Spleen (tissue), 11 donors: ENCODE data around the gene TMEM132C. TPM values are rescaled to one million over a fixed set of nuclear protein-coding genes. Genes with fewer than 3 reads are reported as not detected.

Experiments used
- DNase-seq: peaks from one replicate; pipeline ENCODE4 v3.0.0-alpha.2; 2020
- H3K27ac ChIP-seq, 8 donors: fragments of 200-600 bp; sonication (generic) in 7 of 8; 1 replicate in 4 of 8; 2 replicates in 4 of 8; pipeline versions ENCODE4 v1.5.0 to v1.8.0; 2016 to 2021; ENCODE audit warnings: inconsistent platforms in 4 of 8, mild to moderate bottlenecking in 4 of 8, moderate library complexity in 1 of 8
- H3K27me3 ChIP-seq, 7 donors: fragments of 200-600 bp; sonication (generic) in 6 of 7; replicated peaks in 1 of 7; 1 replicate in 4 of 7; 2 replicates in 3 of 7; pipeline versions ENCODE4 v1.5.0 to v1.8.0; 2016 to 2021; ENCODE audit warnings: inconsistent platforms in 3 of 7, mild to moderate bottlenecking in 1 of 7
- H3K36me3 ChIP-seq, 6 donors: fragments of 200-600 bp; sonication (generic) in 5 of 6; 1 replicate in 4 of 6; 2 replicates in 2 of 6; pipeline versions ENCODE4 v1.5.0 to v1.8.0; 2016 to 2021; ENCODE audit warnings: inconsistent platforms in 2 of 6
- H3K4me1 ChIP-seq, 6 donors: fragments of 200-600 bp; sonication (generic) in 5 of 6; 1 replicate in 3 of 6; 2 replicates in 3 of 6; pipeline versions ENCODE4 v1.5.0 to v1.8.0; 2016 to 2021; ENCODE audit warnings: inconsistent platforms in 3 of 6
- H3K4me3 ChIP-seq, 8 donors: fragments of 200-600 bp; sonication (generic) in 7 of 8; 1 replicate in 4 of 8; 2 replicates in 4 of 8; pipeline versions ENCODE4 v1.5.0 to v1.8.0; 2016 to 2021; ENCODE audit warnings: inconsistent platforms in 4 of 8, mild to moderate bottlenecking in 4 of 8, moderate library complexity in 2 of 8
- H3K9me3 ChIP-seq, 8 donors: fragments of 200-600 bp; sonication (generic) in 7 of 8; 1 replicate in 4 of 8; 2 replicates in 4 of 8; pipeline versions ENCODE4 v1.5.0 to v1.8.0; 2016 to 2021; ENCODE audit warnings: inconsistent platforms in 4 of 8
- POLR2A ChIP-seq, 3 donors: fragments of 450-650 bp; IDR thresholded peaks; one replicate each; pipeline ENCODE4 v1.5.1; 2017; ENCODE audit warnings: antibody characterized with exemption in 3 of 3, mild to moderate bottlenecking in 1 of 3
- POLR2AphosphoS5 ChIP-seq, 3 donors: sonication (generic); formaldehyde crosslinking; IDR thresholded peaks; one replicate each; pipeline ENCODE4 v1.5.1; 2017; ENCODE audit warnings: antibody characterized with exemption in 3 of 3
- WGBS, 5 donors: extraction: QIAGEN DNeasy Blood & Tissue Kit in 3 of 5; methylation state at CpG; one replicate each; pipeline versions ENCODE4 v1.1.5 to v1.1.7; 2013 to 2018; 5-methylcytosine and 5-hydroxymethylcytosine counted together
- intact Hi-C: fragments of 100-400 bp; cut with DNase I; formaldehyde crosslinking; loops from one replicate; pipeline ENCODE4 v1.15.0; 2023; ENCODE audit warnings: low total_unique reads
- polyA plus RNA-seq, 3 donors: library from polyadenylated mRNA; stranded (reverse); fragments of 200-250 nt; gene quantifications; one replicate each; pipeline ENCODE4 v1.2.1, GENCODE V29; 2013
- total RNA-seq, 7 donors: library from RNA; depleted of rRNA in 3 of 7; stranded (reverse); fragments of >200 nt in 3 of 7; fragmentation: NEBNext Ultra II Directional in 4 of 7; extraction: Animal tissue kit (Norgen Biotek cat#: 25700) in 4 of 7; gene quantifications; one replicate each; pipeline versions ENCODE4 v1.1.0 to v1.2.1, GENCODE V29; 2016 to 2021
- TF ChIP-seq, protein P1 (sequence below), 11 experiments: fragments of 200-600 bp in 7 of 11; fragments of 450-650 bp in 4 of 11; sonication (generic) in 4 of 11; IDR thresholded peaks in 8 of 11; conservative IDR thresholded peaks in 3 of 11; 1 replicate in 7 of 11; 2 replicates in 4 of 11; pipeline versions ENCODE4 v1.4.0 to v1.8.0; 2016 to 2021; ENCODE audit warnings: antibody characterized with exemption in 11 of 11, inconsistent platforms in 4 of 11, mild to moderate bottlenecking in 1 of 11
- donor health status: healthy with polysubstance abuse.
- donor health status: DM: no; HTN: no; CAD: no; lungs with moderate emphysema.
- donor health status: DM: no; HTN: no; CAD: no.
- donor health status: Bipolar disorder and iron deficiency.
- donor health status: healthy.
- donor health status: DM: no; HTN: no; CAD: no.
- donor health status: DM: yes; HTN: yes; CAD: no.

TMEM132C gene
- total and polyA plus RNA-seq, 10 donors, result 0.08 to 0.83 (median 0.25) TPM; not detected in 4

GRCh38 chr12:128743916-128744315 lies 476.9 kb downstream of the TMEM132C start:
- peaks cover 0 to 17% (median 10%) of the 10 kb centered on the region in 8 donors for H3K9me3 ChIP-seq
- peak overlapping the region in 2 of 8 donors; percentile 55 to 57 for H3K27ac ChIP-seq
- H3K36me3 ChIP-seq, result no peaks in the 10 kb centered on the region
- no peak for DNase-seq
- H3K27me3 ChIP-seq, result peaks cover 0 to 39% (median 0%) of the 10 kb centered on the region in 7 donors
- H3K4me1 ChIP-seq, result peaks cover 0 to 16% (median 0%) of the 10 kb centered on the region in 6 donors
- no peak for TF ChIP-seq POLR2A (IDR thresholded peaks at IDR 0.05)
- TF ChIP-seq POLR2AphosphoS5 (IDR thresholded peaks at IDR 0.05), result no peak
- TF ChIP-seq, protein P1, sequence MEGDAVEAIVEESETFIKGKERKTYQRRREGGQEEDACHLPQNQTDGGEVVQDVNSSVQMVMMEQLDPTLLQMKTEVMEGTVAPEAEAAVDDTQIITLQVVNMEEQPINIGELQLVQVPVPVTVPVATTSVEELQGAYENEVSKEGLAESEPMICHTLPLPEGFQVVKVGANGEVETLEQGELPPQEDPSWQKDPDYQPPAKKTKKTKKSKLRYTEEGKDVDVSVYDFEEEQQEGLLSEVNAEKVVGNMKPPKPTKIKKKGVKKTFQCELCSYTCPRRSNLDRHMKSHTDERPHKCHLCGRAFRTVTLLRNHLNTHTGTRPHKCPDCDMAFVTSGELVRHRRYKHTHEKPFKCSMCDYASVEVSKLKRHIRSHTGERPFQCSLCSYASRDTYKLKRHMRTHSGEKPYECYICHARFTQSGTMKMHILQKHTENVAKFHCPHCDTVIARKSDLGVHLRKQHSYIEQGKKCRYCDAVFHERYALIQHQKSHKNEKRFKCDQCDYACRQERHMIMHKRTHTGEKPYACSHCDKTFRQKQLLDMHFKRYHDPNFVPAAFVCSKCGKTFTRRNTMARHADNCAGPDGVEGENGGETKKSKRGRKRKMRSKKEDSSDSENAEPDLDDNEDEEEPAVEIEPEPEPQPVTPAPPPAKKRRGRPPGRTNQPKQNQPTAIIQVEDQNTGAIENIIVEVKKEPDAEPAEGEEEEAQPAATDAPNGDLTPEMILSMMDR (IDR thresholded peaks at IDR 0.05 in 8 of 11, conservative IDR thresholded peaks at IDR 0.05 in 3 of 11), result no peak
- WGBS, 5 donors, result 57 to 69% (median 65%) methylated on average over 7 of the region's 7 CpGs
- intact Hi-C loops, result no loop called here
- H3K4me3 ChIP-seq, result no peak overlapping the region

DNA sequence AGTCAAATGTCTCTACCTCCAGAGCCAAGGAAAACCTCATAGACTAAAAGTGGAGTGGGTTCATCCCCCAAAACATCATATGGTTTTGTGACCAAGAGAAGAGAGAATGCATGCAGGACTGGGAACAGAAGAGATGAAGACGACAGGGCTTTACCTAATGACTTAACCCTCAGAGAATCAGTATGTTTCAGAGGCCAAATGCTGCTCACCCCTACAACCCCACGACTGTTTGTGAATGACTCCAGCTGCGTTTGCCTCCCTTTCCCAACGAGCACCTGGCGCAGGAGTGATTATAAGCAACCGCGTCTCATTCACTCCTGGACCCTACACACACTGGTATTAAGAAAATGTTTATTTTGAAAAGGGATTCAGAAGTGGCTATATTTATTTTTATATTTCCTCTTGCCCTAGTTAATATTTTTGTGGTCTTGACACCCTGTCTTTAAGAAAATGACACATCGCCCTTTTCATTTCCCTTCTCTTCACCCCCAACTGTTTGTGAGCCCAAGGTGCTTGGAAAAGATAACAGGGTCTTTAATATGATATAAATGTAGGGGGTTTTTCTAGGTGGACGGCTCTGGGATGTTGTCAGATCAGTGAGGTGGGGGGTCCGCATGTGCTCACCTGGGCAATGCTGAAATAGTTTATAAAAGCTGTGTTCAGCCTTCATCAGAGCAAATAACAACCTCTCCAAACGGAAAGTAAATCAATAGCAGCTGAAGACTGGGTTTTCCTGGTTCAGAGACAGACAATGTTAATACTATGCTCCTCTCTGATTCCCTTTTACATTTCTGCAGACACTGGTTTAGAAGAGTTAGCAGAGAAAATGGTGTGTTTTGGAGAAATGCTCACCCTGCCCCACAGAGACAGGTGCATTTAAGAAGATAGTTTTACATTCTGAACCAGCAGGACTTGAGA lies 479.1 kb downstream of the TMEM132C start:
- H3K4me3 ChIP-seq, result no peak overlapping the region
- WGBS, 5 donors, result 37 to 46% (median 42%) methylated on average over 11 of the region's 11 CpGs
- H3K4me1 ChIP-seq, result peaks cover 0 to 16% (median 0%) of the 10 kb centered on the region in 6 donors
- H3K27ac ChIP-seq, result peak overlapping the region in 3 of 8 donors; percentile 35 to 68 (median 55)
- no peak for DNase-seq
- H3K36me3 ChIP-seq, result no peaks in the 10 kb centered on the region
- H3K9me3 ChIP-seq, result no peaks in the 10 kb centered on the region
- peaks cover 0 to 39% (median 0%) of the 10 kb centered on the region in 7 donors for H3K27me3 ChIP-seq
- TF ChIP-seq, protein P1 (IDR thresholded peaks at IDR 0.05 in 8 of 11, conservative IDR thresholded peaks at IDR 0.05 in 3 of 11), result no peak
- TF ChIP-seq POLR2AphosphoS5 (IDR thresholded peaks at IDR 0.05) (no peak), POLR2A (IDR thresholded peaks at IDR 0.05) (no peak)
- intact Hi-C loops, result no loop called here

- Histone ChIP-seq H3K36me3 (no peaks in the 10 kb centered on the region), H3K27ac (peak overlapping the region in 3 of 8 donors; percentile 35 to 68 (median 55)), H3K9me3 (no peaks in the 10 kb centered on the region), H3K4me1 (peaks cover 0 to 16% (median 0%) of the 10 kb centered on the region in 6 donors), H3K4me3 (no peak overlapping the region), H3K27me3 (peaks cover 0 to 29% (median 0%) of the 10 kb centered on the region in 7 donors)
- DNase-seq, result no peak
- 42 to 66% (median 61%) methylated on average over 13 of the region's 13 CpGs for WGBS, 5 donors
- no peak for TF ChIP-seq POLR2A (IDR thresholded peaks at IDR 0.05)
- TF ChIP-seq, protein P1 (IDR thresholded peaks at IDR 0.05 in 8 of 11, conservative IDR thresholded peaks at IDR 0.05 in 3 of 11), result no peak
- no peak for TF ChIP-seq POLR2AphosphoS5 (IDR thresholded peaks at IDR 0.05)
- intact Hi-C loops, result no loop called here
These were observed 480.5 kb downstream of the TMEM132C start for GRCh38 chr12:128747441-128747840.

DNA sequence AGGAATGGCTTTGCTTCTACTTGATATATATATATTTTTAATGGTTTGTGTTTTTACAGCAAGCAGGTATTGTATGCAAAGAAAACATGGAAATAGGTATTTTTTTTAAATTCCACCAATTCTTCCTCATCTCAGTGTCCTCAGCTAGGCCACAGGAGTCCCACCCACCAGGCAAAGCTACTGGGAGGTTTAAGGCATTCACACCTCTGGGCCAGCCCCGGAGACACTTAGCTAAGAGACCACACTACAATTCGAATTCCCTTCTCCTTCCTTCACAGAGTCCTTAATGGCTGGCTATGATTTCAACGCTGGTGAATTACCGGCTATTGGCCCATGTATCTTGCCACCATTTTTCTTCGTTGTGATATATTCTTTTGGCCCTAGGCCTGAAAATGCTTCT lies 485.4 kb downstream of the TMEM132C start:
- H3K27ac ChIP-seq, result no peak overlapping the region
- no peak overlapping the region for H3K4me3 ChIP-seq
- peaks cover 0 to 4% (median 0%) of the 10 kb centered on the region in 6 donors for H3K4me1 ChIP-seq
- DNase-seq, result no peak
- peaks cover 0 to 6% (median 0%) of the 10 kb centered on the region in 8 donors for H3K9me3 ChIP-seq
- TF ChIP-seq POLR2A (IDR thresholded peaks at IDR 0.05) (no peak), POLR2AphosphoS5 (IDR thresholded peaks at IDR 0.05) (no peak)
- TF ChIP-seq, protein P1 (IDR thresholded peaks at IDR 0.05 in 8 of 11, conservative IDR thresholded peaks at IDR 0.05 in 3 of 11), result no peak
- 79 to 88% (median 83%) methylated on average over 5 of the region's 5 CpGs for WGBS, 5 donors
- H3K36me3 ChIP-seq, result no peaks in the 10 kb centered on the region
- H3K27me3 ChIP-seq, result peaks cover 0 to 7% (median 0%) of the 10 kb centered on the region in 7 donors
- intact Hi-C loops, result no loop called here
